ENCODE data around the gene CYP4F22. TPM values are rescaled to one million over a fixed set of nuclear protein-coding genes. Genes with fewer than 3 reads are reported as not detected.
"Not testable (repeated sequence)": the region's sequence is repeated elsewhere in the genome, so short reads cannot be mapped to it uniquely, and the experiment has no call there.

CYP4F22 gene
- total RNA-seq, 1 experiment from 2014 or later = 0.23 TPM

DNA sequence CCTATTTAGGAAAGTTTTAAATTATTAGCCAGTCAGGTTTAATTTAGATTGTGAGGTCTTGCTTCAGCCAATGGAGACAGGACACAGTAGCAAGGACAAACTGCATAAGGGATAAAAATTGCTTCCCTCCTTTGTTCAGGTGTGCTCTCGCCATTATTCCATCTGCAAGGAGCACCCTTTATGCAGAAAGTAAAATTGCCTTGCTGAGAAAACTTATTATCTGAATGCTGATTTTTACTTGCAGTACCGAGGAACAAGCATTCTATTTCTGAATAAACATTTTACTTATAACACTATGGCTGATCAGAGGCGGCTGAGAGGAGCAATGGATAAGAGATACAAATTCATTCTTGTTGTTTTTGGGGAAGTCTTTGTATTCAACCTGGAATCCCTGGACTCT is 8.0 kb downstream of the CYP4F22 start:
- Histone ChIP-seq H3K36me3 (no peaks in the 10 kb centered on the region), H3K9me3 (peaks cover 23% of the 10 kb centered on the region), H3K4me3 (no peak overlapping the region), H3K27me3 (0 out of 2 replicates have a peak, but pooled peaks cover 2% of the 10 kb centered on the region)
- no peak for DNase-seq

DNA sequence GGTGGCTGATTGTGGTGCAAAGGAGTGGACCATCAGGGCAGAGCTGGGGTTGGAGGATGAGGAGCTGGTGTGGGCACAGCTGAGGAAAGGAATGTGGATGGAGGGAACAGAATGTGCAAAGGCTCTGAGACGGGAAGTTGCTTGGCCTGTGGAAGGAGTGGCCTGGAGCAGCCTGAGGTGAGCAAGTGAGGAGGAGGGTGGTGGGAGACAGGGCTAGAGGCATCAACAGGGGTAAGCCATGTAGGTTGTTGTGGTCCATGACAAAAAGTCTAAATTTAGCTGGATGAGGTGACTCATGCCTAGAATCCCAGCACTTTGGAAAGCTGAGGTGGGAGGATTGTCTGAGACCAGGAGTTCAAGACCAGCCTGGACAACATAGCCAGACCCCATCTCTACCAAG is 9.5 kb downstream of the CYP4F22 start:
- DNase-seq = no peak
- Histone ChIP-seq H3K36me3 (no peaks in the 10 kb centered on the region), H3K4me3 (no peak overlapping the region), H3K27me3 (peaks cover 2% of the 10 kb centered on the region; the same call in 1 of the 2 replicates), H3K9me3 (peaks cover 23% of the 10 kb centered on the region)

DNA sequence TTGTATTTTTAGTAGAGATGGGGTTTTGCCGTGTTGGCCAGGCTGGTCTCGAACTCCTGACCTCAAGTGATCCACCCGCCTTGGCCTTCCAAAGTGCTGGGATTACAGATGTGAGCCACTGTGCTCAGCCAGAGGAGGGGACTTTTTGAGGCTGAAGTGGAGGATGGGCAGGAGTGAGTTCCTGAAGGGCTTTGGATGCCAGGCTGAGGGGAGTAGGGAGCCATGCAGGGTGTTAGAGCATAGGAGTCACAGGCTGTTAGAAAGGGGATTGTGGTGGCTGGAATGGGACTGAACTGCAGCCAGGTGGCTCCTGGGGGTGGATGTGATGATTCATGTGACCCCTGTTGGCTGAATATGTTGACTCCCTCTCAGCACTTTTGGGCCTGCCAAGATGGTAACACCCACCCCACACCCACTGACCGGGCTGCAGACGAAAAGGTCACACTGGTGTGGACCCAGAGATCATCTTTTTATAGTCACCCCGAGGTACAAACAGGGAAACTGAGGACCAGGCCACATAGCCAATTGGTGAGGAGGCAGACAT is 11.2 kb downstream of the CYP4F22 start:
- H3K27me3 ChIP-seq = peaks cover 14% of the 10 kb centered on the region

DNA sequence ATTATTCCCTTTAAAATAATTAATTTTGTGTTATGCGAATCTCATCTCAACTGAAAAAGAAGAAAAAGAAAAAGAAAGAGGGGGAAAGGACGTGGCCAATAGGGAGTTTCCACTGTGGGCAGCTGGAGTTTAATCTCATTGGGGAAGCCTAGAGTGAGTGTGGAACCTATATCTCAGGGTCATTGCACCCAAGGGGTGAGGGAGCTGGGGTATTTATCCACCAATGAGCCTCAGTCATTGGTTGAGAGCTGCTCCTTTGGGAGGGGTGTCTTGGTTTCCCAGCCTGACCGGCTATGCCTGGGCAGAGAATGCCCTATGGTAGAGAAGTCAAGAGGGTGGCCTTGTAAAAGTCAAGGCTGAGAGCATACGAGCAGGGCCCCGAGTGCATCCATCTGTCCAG is 16.5 kb downstream of the CYP4F22 start:
- H3K9me3 ChIP-seq = no peaks in the 10 kb centered on the region
- DNase-seq = no peak
- no peak overlapping the region for H3K4me3 ChIP-seq
- no peaks in the 10 kb centered on the region for H3K36me3 ChIP-seq
- H3K27me3 ChIP-seq = peaks cover 12% of the 10 kb centered on the region

More for the DNA sequence above, 11.2 kb downstream of the CYP4F22 start:
- no peak overlapping the region for H3K4me3 ChIP-seq
- no peaks in the 10 kb centered on the region for H3K36me3 ChIP-seq
- peaks cover 23% of the 10 kb centered on the region for H3K9me3 ChIP-seq
- DNase-seq = peak; percentile 59

DNA sequence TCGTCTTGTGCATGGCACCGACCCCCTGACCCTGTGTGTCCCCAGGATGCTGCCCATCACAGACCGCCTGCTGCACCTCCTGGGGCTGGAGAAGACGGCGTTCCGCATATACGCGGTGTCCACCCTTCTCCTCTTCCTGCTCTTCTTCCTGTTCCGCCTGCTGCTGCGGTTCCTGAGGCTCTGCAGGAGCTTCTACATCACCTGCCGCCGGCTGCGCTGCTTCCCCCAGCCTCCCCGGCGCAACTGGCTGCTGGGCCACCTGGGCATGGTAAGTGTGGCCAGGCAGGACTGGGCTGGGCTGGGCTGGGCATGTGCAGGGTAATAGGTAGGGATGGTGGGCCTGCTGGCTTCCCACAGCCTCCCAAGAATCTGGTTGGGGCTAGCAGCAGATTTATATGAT is 17.0 kb downstream of the CYP4F22 start:
- Histone ChIP-seq H3K27me3 (peaks cover 12% of the 10 kb centered on the region), H3K4me3 (no peak overlapping the region), H3K9me3 (0 out of 2 replicates have a peak, but pooled peaks cover under 1% of the 10 kb centered on the region), H3K36me3 (no peaks in the 10 kb centered on the region)
- DNase-seq = no peak

DNA sequence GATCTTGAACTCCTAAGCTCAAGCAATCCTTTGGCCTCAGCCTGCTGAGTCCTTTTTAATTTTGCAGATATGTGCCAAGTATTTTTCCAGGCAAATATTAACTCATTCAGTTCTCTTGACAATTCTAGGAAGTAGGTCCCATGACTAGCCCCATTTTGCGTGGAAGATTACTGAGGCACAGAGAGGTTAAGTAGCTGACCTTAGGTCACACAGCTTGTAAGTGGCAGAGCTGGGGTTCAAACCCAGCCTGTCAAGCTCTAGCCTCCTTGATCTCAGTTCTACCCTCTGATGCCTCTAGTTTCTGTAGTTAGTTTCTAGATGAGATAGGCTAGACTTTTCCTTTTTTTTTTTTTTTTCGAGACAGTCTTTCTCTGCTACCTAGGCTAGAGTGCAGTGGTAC is 18.1 kb downstream of the CYP4F22 start:
- DNase-seq = no peak
- H3K36me3 ChIP-seq = no peaks in the 10 kb centered on the region
- peaks cover 12% of the 10 kb centered on the region for H3K27me3 ChIP-seq
- H3K9me3 ChIP-seq = peaks cover 4% of the 10 kb centered on the region; the same call in 1 of the 2 replicates
- no peak overlapping the region for H3K4me3 ChIP-seq

DNA sequence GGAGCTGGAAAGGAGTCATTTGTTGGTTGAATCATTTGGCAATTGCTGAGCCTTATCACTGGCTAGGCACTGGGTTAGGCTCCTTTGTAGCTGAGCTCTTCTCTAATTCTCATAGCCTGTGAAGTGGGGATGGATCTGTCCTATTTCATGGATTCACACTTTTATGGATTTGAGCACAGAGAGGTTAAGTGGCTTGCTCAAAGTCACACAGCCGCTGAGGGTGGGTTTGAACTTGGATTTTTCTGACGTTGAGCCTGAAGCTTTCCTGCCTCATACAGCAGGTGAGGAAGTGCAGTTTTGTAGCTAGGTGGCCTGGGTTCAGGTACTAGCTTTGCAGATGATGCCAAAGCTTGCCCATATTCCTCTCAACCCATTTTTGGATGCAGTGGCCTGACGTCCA is 19.4 kb downstream of the CYP4F22 start:
- peaks cover 12% of the 10 kb centered on the region; the same call in 1 of the 2 replicates for H3K27me3 ChIP-seq
- no peaks in the 10 kb centered on the region for H3K36me3 ChIP-seq
- H3K9me3 ChIP-seq = peaks cover 4% of the 10 kb centered on the region; the same call in 1 of the 2 replicates
- no peak overlapping the region for H3K4me3 ChIP-seq
- no peak for DNase-seq

DNA sequence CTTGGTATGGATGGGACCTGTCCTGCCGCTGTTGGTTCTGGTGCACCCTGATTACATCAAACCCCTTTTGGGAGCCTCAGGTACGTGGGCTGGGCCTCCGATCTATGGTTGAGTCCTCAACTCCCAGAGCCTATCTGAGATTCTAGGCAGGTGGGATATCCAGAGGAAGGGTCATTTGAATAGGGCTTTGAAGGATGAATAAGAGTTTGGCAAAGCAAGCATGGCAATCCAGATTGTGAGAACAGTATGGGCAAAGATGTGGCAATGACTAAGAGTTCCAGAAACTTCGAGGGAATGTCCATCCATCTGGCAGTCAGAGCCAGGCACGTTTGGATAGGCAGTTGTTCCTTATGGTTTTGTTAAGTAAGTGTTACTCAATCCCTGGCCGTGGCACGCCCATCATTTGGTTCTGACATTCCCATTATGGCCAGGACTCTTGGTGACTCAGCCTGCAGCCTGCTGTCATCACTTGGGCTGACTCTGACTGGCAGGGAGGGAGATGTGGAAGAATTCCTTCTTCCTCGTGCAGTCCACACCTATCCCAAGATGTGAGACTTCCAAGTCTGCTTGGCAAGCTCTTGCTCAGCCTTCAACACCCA is 21.5 kb downstream of the CYP4F22 start:
- peak; percentile 83 for DNase-seq
- Histone ChIP-seq H3K36me3 (no peaks in the 10 kb centered on the region), H3K27me3 (peaks cover 1% of the 10 kb centered on the region; the same call in 1 of the 2 replicates), H3K4me3 (no peak overlapping the region), H3K9me3 (peaks cover 4% of the 10 kb centered on the region; the same call in 1 of the 2 replicates)

DNA sequence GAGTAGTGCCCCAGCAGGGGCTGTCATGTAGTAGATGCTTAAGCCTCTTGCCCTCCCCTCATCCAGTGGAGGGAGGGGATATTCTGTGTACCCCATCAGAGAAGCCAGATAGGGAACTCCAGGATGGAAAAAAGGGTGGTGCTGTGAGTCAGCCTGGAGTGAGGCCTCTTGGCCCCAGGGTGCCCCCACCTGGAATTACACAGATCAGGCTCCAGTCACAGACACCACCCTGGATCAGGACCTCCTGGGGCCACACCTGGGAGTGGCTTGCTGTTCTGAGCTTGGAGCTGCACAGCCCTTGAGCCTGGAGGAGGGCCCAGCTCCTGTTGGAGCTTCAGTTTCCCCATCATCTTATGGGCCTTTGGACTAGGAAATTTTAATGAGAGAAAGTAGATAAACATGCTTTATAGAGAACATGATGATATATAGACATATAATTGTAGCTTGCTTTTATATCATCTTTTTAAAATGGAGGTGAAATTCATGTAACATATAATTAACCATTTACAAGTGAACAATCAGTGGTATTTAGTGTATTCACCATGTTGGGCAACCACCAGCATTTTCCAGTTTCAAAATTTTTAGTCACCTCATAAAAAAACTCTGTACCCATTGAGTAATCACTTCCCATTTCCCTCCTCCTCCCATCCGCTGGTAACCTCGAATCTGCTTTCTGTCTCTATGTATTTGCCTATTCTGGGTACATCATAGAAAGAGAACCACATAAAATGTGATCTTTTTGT is 24.6 kb downstream of the CYP4F22 start:
- peak; percentile 28 for DNase-seq
- Histone ChIP-seq H3K4me3 (no peak overlapping the region), H3K36me3 (no peaks in the 10 kb centered on the region), H3K9me3 (peaks cover 4% of the 10 kb centered on the region; the same call in 1 of the 2 replicates), H3K27me3 (peaks cover 13% of the 10 kb centered on the region; the same call in 1 of the 2 replicates)

DNA sequence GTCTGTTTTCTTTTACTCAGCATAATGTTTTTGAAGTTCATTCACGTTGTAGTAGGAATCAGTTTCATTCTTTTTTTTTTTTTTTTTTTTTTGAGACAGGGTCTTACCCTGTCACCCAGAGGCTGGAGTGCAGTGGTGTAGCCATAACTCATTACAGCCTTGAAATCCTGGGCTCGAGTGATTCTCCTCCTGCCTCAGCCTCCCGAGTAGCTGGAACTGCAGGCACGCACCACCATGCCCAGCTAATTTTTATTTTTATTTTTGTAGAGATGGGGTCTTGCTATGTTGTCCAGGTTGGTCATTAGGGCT is 25.2 kb downstream of the CYP4F22 start:
- peaks cover 13% of the 10 kb centered on the region; the same call in 1 of the 2 replicates for H3K27me3 ChIP-seq
- not testable (repeated sequence) for H3K4me3 ChIP-seq, H3K36me3 ChIP-seq

DNA sequence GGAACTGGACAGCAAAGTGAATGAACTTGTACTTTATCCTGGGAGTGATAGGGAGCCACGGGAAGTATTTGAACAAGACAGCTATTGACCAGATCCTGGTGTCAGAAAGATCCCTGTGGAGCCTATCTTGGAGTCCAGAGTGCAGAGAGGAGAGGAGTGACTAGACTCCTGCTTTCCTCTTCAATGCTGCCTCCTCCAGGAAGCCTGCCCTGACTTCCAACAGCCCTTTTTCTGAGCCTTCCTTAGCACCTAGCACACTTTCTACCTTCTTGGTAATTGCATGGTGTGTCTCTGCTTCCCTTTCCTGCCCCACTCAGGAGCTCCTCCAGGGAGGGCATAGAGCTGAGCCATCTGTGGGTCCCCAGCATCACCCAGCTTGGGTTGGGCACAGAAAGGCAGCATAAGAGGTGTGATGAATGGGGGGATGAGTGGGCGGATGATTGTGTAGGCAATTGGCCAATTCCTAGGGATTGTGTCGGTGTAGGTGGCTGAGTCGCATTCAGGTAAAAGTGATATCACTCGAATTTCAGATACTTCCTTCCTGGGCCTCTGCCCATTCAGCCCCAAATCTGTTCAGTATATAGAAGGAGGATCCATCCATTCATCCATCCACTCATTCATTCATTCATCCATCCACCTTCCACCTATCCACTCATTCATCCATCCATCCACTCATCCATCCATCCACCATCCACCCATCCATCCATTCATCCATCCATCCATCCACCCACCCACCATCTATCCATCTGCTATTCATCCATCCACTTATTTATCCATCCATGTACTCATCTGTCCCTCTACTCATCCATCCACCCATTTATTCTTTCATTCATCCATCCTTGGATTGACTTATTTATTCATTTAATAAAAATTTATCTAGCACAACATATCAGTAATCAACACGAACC is 26.9 kb downstream of the CYP4F22 start:
- Histone ChIP-seq H3K4me3 (no peak overlapping the region), H3K27me3 (peaks cover 13% of the 10 kb centered on the region; the same call in 1 of the 2 replicates), H3K9me3 (peaks cover 16% of the 10 kb centered on the region), H3K36me3 (no peaks in the 10 kb centered on the region)
- no peak for DNase-seq

More for the DNA sequence above, 25.2 kb downstream of the CYP4F22 start:
- not testable (repeated sequence) for DNase-seq, H3K9me3 ChIP-seq

DNA sequence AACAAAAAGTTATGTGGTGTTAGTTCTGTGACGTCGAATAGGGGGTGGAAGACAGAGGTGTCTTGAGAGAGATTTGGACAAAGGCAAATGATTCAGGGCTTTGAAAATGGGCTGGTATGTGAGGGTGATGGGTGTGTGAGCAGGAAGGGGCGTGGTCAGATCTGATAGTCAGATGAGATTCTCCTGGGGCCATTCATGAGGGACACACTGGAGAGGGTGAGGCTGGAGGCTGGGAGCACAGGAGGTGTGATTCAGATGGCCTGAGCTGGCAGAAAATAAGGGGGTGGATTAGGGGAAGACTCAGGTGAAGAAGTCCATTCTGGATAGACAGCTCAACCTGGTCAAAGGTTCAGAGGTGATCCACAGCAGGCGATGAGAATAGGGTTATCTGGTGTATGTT is 28.0 kb downstream of the CYP4F22 start:
- Histone ChIP-seq H3K4me3 (no peak overlapping the region), H3K27me3 (peaks cover 13% of the 10 kb centered on the region; the same call in 1 of the 2 replicates), H3K36me3 (no peaks in the 10 kb centered on the region), H3K9me3 (peaks cover 14% of the 10 kb centered on the region)
- no peak for DNase-seq

DNA sequence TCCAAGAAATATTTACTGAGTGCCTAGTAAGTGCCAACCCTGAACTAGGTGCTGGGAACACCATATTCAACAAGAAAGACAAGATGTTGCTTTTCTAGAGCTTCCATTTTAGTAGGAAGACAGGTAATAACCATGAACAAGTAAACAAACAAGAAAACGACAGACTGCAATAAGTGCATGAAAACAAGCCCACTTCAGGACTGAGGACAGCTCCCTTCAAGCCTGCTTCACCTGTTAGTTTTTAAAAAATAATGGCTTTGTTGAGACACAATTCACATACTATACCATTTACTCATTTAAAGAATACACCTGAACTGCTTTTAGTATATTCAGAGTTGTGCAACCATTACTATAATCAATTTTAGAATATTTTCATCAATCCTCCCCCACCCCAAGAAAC is 30.4 kb downstream of the CYP4F22 start:
- H3K27me3 ChIP-seq = peaks cover 23% of the 10 kb centered on the region
- H3K36me3 ChIP-seq = no peaks in the 10 kb centered on the region
- H3K4me3 ChIP-seq = no peak overlapping the region
- DNase-seq = no peak
- peaks cover 14% of the 10 kb centered on the region for H3K9me3 ChIP-seq

DNA sequence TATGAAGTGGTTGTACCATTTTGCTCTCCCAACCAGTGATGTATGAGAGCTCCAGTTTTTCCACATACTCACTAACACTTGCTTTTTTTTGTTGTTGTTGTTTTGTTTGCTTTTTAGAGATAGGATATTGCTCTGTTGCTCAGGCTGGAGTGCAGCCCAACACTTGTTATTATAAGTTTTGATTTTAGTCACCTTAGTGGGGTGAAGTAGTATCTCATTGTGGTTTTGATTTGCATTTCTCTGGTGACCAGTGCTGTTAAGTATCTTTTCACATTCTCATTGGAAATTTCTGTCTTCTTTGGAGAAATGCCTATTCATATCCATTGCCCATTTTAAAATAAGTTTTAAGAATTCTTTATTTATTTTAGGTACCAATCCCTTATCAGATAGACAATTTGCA is 31.3 kb downstream of the CYP4F22 start:
- H3K27me3 ChIP-seq = peaks cover 26% of the 10 kb centered on the region
- no peak for DNase-seq
- peaks cover 14% of the 10 kb centered on the region for H3K9me3 ChIP-seq
- no peak overlapping the region for H3K4me3 ChIP-seq
- H3K36me3 ChIP-seq = no peaks in the 10 kb centered on the region

DNA sequence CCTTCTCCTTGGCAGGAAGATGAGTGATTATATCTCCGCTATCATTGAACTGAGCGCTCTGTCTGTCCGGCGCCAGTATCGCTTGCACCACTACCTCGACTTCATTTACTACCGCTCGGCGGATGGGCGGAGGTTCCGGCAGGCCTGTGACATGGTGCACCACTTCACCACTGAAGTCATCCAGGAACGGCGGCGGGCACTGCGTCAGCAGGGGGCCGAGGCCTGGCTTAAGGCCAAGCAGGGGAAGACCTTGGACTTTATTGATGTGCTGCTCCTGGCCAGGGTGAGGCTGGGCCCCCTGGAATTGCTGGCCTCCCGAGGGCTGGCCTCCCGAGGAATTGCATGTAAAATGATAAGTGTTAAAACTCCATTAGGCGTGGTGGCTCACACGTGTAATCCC is 32.1 kb downstream of the CYP4F22 start:
- H3K9me3 ChIP-seq = peaks cover 14% of the 10 kb centered on the region
- no peak for DNase-seq
- no peaks in the 10 kb centered on the region for H3K36me3 ChIP-seq
- no peak overlapping the region for H3K4me3 ChIP-seq
- H3K27me3 ChIP-seq = peaks cover 20% of the 10 kb centered on the region

DNA sequence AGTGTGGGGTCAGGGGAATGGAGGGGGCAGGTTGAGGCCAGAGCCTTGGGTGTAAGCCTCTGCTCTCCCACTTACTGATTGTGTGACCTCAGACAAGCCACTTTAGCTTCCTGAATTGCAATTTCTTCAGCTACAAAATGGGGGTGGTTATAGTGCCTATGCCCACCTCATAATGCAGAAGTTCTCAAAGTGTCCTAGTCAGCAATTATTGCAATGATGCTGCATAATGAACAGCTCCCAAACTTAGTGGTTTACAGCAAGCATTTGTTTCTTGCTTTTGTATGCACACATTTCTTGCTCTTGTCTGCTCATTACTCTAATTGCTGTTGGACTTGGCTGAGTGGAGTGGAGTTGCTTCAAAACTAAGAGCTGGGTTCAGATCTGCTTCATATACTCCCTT is 36.0 kb downstream of the CYP4F22 start:
- no peaks in the 10 kb centered on the region for H3K36me3 ChIP-seq
- peaks cover 4% of the 10 kb centered on the region for H3K9me3 ChIP-seq
- DNase-seq = no peak
- H3K27me3 ChIP-seq = peaks cover 13% of the 10 kb centered on the region
- H3K4me3 ChIP-seq = no peak overlapping the region

DNA sequence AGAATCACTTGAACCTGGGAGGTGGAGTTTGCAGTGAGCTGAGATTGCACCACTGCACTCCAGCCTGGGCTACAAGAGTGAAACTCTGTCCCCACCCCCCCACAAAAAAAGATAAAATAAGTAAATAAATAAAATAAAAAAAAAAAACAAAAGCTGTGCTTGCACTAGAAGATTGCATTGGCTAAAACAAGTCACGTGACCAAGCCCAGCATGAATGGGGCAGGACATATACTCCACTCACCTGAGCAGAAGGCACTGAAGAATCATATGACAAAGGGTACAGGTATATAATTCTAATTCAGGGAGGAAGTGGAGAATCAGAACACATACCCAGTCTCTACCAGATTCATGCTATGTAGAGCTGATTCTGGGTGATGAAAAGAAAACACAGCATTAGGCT is 36.6 kb downstream of the CYP4F22 start:
- no peak for DNase-seq
- Histone ChIP-seq H3K9me3 (peaks cover 2% of the 10 kb centered on the region; the same call in 1 of the 2 replicates), H3K4me3 (no peak overlapping the region), H3K36me3 (no peaks in the 10 kb centered on the region), H3K27me3 (peaks cover 13% of the 10 kb centered on the region)
